H1 (cell line): ENCODE results near the gene LPCAT3. TPM values are rescaled to one million over a fixed set of nuclear protein-coding genes. Genes with fewer than 3 reads are reported as not detected.

ENCODE experiments used
- CTCF ChIA-PET: fragments of 300-600 bp; sonication (Branson Sonifier 250); formaldehyde crosslinking; loops from one replicate; lab custom pipeline; 2021; ENCODE audit not compliant: partially characterized antibody; lab: Charles Lee
- POLR2A ChIA-PET: fragments of 300-600 bp; sonication (Branson Sonifier 250); formaldehyde crosslinking; loops from one replicate; lab custom pipeline; 2021; ENCODE audit warnings: inconsistent platforms; ENCODE audit not compliant: partially characterized antibody; lab: Charles Lee
- DNase-seq, 2 experiments: peaks; one replicate each; pipeline versions ENCODE4 v3.0.0 to v3.0.0-alpha.2; 2010 to 2022; ENCODE audit warnings: low spot score in 2 of 2, low read depth in 1 of 2, mixed read lengths in 1 of 2
- FAIRE-seq: peaks from 2 replicates; lab custom pipeline; 2011; peaks lifted over from hg19 to GRCh38; lab: Jason Lieb, UNC
- H2AFZ ChIP-seq: 2 replicates; pipeline ENCODE4 v1.8.1; 2012; ENCODE audit warnings: low read length, inconsistent platforms
- H2AK5ac ChIP-seq: 2 replicates; pipeline ENCODE4 v1.6.1; 2013; ENCODE audit warnings: low read depth, low read length
- H2BK120ac ChIP-seq: replicated peaks from 2 replicates; pipeline ENCODE3; 2013; ENCODE audit warnings: low read depth, low read length, inconsistent platforms
- H2BK12ac ChIP-seq: 2 replicates; pipeline ENCODE4 v1.6.1; 2013; ENCODE audit warnings: low read depth, low read length
- H2BK15ac ChIP-seq: 2 replicates; pipeline ENCODE4 v1.6.1; 2013; ENCODE audit warnings: low read length
- H2BK20ac ChIP-seq: 2 replicates; pipeline ENCODE4 v1.6.1; 2013; ENCODE audit warnings: low read length
- H2BK5ac ChIP-seq: 2 replicates; pipeline ENCODE4 v1.6.1; 2013; ENCODE audit warnings: low read depth, low read length
- H3K14ac ChIP-seq: 2 replicates; pipeline ENCODE4 v1.6.1; 2013; ENCODE audit warnings: inconsistent platforms; ENCODE audit not compliant: insufficient read length
- H3K18ac ChIP-seq: 2 replicates; pipeline ENCODE4 v1.6.1; 2013; ENCODE audit warnings: low read length; ENCODE audit errors: extremely low read depth
- H3K23ac ChIP-seq: 2 replicates; pipeline ENCODE4 v1.6.1; 2013; ENCODE audit warnings: inconsistent platforms; ENCODE audit not compliant: insufficient read length
- H3K23me2 ChIP-seq: 2 replicates; pipeline ENCODE4 v1.6.1; 2013; ENCODE audit warnings: low read depth, low read length
- H3K27ac ChIP-seq: 2 replicates; pipeline ENCODE4 v1.6.1; 2011; ENCODE audit warnings: low read depth, low read length, inconsistent platforms
- H3K27me3 ChIP-seq, 4 experiments: replicated peaks in 1 of 4; 1 replicate in 1 of 4; 2 replicates in 3 of 4; pipeline versions ENCODE4 v1.6.1 to v1.8.1; 2011 to 2013; ENCODE audit warnings: low read length in 3 of 4, mild to moderate bottlenecking in 3 of 4, inconsistent platforms in 2 of 4, mixed read lengths in 2 of 4, moderate library complexity in 1 of 4; ENCODE audit not compliant: control insufficient read depth in 3 of 4, insufficient read depth in 3 of 4; ENCODE audit errors: extremely low read depth in 1 of 4
- H3K36me3 ChIP-seq, 4 experiments: 2 replicates each; pipeline versions ENCODE4 v1.6.1 to v1.8.1; 2011 to 2013; ENCODE audit warnings: mild to moderate bottlenecking in 4 of 4, low read length in 3 of 4, moderate library complexity in 2 of 4, control low read depth in 1 of 4, inconsistent platforms in 1 of 4; ENCODE audit not compliant: insufficient read depth in 4 of 4, control insufficient read depth in 2 of 4
- H3K4ac ChIP-seq: replicated peaks from 2 replicates; pipeline ENCODE3; 2013; ENCODE audit warnings: low read length, low read depth, mixed read lengths, inconsistent platforms; ENCODE audit not compliant: insufficient read length
- H3K4me1 ChIP-seq, 4 experiments: replicated peaks in 1 of 4; 1 replicate in 1 of 4; 2 replicates in 3 of 4; pipeline versions ENCODE4 v1.6.1 to v1.8.1; 2011 to 2013; ENCODE audit warnings: low read length in 3 of 4, inconsistent platforms in 2 of 4, mixed read lengths in 1 of 4; ENCODE audit not compliant: insufficient read depth in 4 of 4, control insufficient read depth in 3 of 4
- H3K4me2 ChIP-seq, 2 experiments: 2 replicates each; pipeline versions ENCODE4 v1.6.1 to v1.8.1; 2011 to 2013; ENCODE audit warnings: low read depth in 2 of 2, low read length in 2 of 2, control low read depth in 1 of 2, inconsistent platforms in 1 of 2, mild to moderate bottlenecking in 1 of 2; ENCODE audit not compliant: insufficient read depth in 1 of 2
- H3K4me3 ChIP-seq, 4 experiments: fragments of 200-600, 300-600 bp in 1 of 4; sonication (generic), shearing (Covaris generic), sonication (Bioruptor Twin) in 1 of 4; 2 replicates each; pipeline versions ENCODE4 v1.5.1 to v1.8.1; 2011 to 2016; ENCODE audit warnings: low read length in 4 of 4, low read depth in 3 of 4, control low read depth in 2 of 4, inconsistent platforms in 2 of 4, mild to moderate bottlenecking in 2 of 4, mixed read lengths in 1 of 4, moderate library complexity in 1 of 4; ENCODE audit not compliant: insufficient read depth in 2 of 4; ENCODE audit errors: extremely low read depth in 1 of 4
- H3K56ac ChIP-seq: replicated peaks from 2 replicates; pipeline ENCODE3; 2013; ENCODE audit warnings: low read depth, mild to moderate bottlenecking, mixed read lengths, low read length, inconsistent platforms; ENCODE audit not compliant: insufficient read length
- H3K79me1 ChIP-seq: 2 replicates; pipeline ENCODE4 v1.6.1; 2013; ENCODE audit warnings: low read depth, low read length, control low read depth
- H3K79me2 ChIP-seq, 2 experiments: 2 replicates each; pipeline versions ENCODE4 v1.6.1 to v1.8.1; 2012 to 2013; ENCODE audit warnings: low read length in 2 of 2, mild to moderate bottlenecking in 2 of 2, inconsistent platforms in 1 of 2; ENCODE audit not compliant: insufficient read depth in 2 of 2, control insufficient read depth in 1 of 2
- H3K9ac ChIP-seq, 4 experiments: replicated peaks in 1 of 4; 1 replicate in 1 of 4; 2 replicates in 3 of 4; pipeline versions ENCODE4 v1.6.1 to v1.8.1; 2011 to 2013; ENCODE audit warnings: low read depth in 3 of 4, low read length in 3 of 4, control low read depth in 2 of 4, mild to moderate bottlenecking in 2 of 4, moderate library complexity in 2 of 4, inconsistent platforms in 1 of 4; ENCODE audit errors: extremely low read depth in 1 of 4
- H3K9me3 ChIP-seq, 2 experiments: 2 replicates each; pipeline versions ENCODE4 v1.6.1 to v1.8.1; 2012 to 2013; ENCODE audit warnings: mild to moderate bottlenecking in 2 of 2, moderate library complexity in 2 of 2, control low read depth in 1 of 2, inconsistent platforms in 1 of 2, low read depth in 1 of 2, low read length in 1 of 2, mixed read lengths in 1 of 2; ENCODE audit not compliant: insufficient read depth in 2 of 2
- H4K20me1 ChIP-seq, 2 experiments: replicated peaks in 1 of 2; 2 replicates each; pipeline versions ENCODE3 to v1.8.1; 2011 to 2013; ENCODE audit warnings: inconsistent platforms in 2 of 2, low read length in 2 of 2, mild to moderate bottlenecking in 1 of 2; ENCODE audit not compliant: insufficient read depth in 2 of 2, control insufficient read depth in 1 of 2
- H4K5ac ChIP-seq: 2 replicates; pipeline ENCODE4 v1.6.1; 2013; ENCODE audit warnings: low read length, low read depth, mixed read lengths, inconsistent platforms; ENCODE audit not compliant: insufficient read length
- H4K8ac ChIP-seq: 2 replicates; pipeline ENCODE4 v1.8.0; 2013; ENCODE audit warnings: mild to moderate bottlenecking, moderate library complexity, low read length, inconsistent platforms; ENCODE audit not compliant: insufficient read depth; ENCODE audit errors: extremely low read depth
- H4K91ac ChIP-seq: replicated peaks from 2 replicates; pipeline ENCODE3; 2013; ENCODE audit warnings: low read length, mixed read lengths, inconsistent platforms; ENCODE audit not compliant: insufficient read length
- WGBS, 2 experiments: shearing (Covaris generic) in 1 of 2; methylation state at CpG; one replicate each; pipeline versions ENCODE4 v1.1.6 to v1.1.7; 2013 to 2015; ENCODE audit warnings: low lambda C conversion rate in 2 of 2, mixed read lengths in 2 of 2, inconsistent platforms in 1 of 2, low coverage in 1 of 2, missing lambda C conversion rate in 1 of 2; ENCODE audit not compliant: insufficient replicate concordance in 2 of 2, insufficient coverage in 1 of 2, insufficient read length in 1 of 2; ENCODE audit errors: extremely low coverage in 1 of 2, missing lambda C conversion rate in 1 of 2; 5-methylcytosine and 5-hydroxymethylcytosine counted together
- polyA plus RNA-seq, 7 experiments: library from polyadenylated mRNA; depleted of rRNA in 3 of 7; stranded (reverse) in 5 of 7; unstranded in 2 of 7; fragments of >200 nt in 5 of 7; fragments of 200-250 nt in 2 of 7; gene quantifications; 1 replicate in 5 of 7; 2 replicates in 1 of 7; 4 replicates in 1 of 7; pipeline versions ENCODE4 v1.2.1 to v1.2.3, GENCODE V29; 2011 to 2013; ENCODE audit warnings: missing spikeins in 2 of 7, mixed read lengths in 2 of 7
- total RNA-seq: library from RNA; stranded (reverse); fragmentation: NEBNext Ultra II Directional; extraction: Animal tissue kit (Norgen Biotek cat#: 25700); gene quantifications from 2 replicates; pipeline ENCODE4 v1.2.1, GENCODE V29; 2021

The LPCAT3 gene
- total and polyA plus RNA-seq, 2 of the 8 experiments (the other 6 are each of a cell fraction or from before 2014, with no cell fraction given), result 55.8 to 70.4 TPM

DNA sequence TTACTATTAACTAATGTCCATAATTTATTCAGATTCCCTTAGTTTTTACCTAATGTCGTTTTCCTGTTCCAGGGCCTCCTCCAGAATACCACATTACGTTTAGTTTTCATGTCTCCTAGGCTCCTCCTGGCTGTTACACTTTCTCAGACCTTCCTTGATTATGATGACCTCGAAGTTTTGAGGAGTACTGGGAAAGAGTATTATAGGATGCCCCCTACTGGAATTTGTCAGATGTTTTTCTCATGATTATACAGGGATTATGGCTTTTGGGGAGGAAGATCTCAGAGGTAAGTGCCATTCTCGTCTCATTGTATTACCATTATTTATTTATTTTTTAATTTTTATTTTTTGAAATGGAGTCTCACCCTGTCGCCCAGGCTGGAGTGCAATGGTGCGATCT is 24.6 kb upstream of the LPCAT3 start:
- Histone ChIP-seq H3K36me3 (no peaks in the 10 kb centered on the region), H4K5ac (no peak overlapping the region), H2BK12ac (no peak overlapping the region), H4K91ac (no peak overlapping the region), H3K14ac (no peak overlapping the region), H3K4me2 (no peak overlapping the region), H4K20me1 (no peaks in the 10 kb centered on the region), H3K56ac (no peak overlapping the region), H3K23me2 (no peaks in the 10 kb centered on the region), H2AK5ac (no peak overlapping the region), H3K9ac (no peak overlapping the region), H3K27me3 (no peaks in the 10 kb centered on the region), H3K79me1 (no peaks in the 10 kb centered on the region), H3K27ac (no peak overlapping the region), H4K8ac (no peak overlapping the region), H3K23ac (no peak overlapping the region), H3K79me2 (no peaks in the 10 kb centered on the region), H2BK5ac (no peak overlapping the region), H2BK20ac (no peak overlapping the region), H3K9me3 (no peaks in the 10 kb centered on the region; a peak in 1 of 4 replicates), H3K4me1 (no peaks in the 10 kb centered on the region), H2BK15ac (no peak overlapping the region), H3K18ac (no peak overlapping the region), H2AFZ (no peak overlapping the region), H3K4ac (no peak overlapping the region), H2BK120ac (no peak overlapping the region), H3K4me3 (no peak overlapping the region)
- ChIA-PET CTCF (interaction anchor here (0.6 to 3.8 kb wide), 18 partner anchors 9 to 102 kb away, joined by 3 to 13 read pairs (median 6); partner anchors contain the start of gene C1S), POLR2A (interaction anchor here (1.2 to 1.6 kb wide), 2 partner anchors 13 to 68 kb away, joined by 4 read pairs; no protein-coding TSS in a partner anchor)
- WGBS, 2 experiments, result 64% methylated on average over 6 of the region's 6 CpGs; no CpG with 5 or more reads in 1 of the 2 experiments
- FAIRE-seq (no peak), DNase-seq (no peak)
